ENCODE results near the gene ARFGAP3.
"Not testable (repeated sequence)": the region's sequence is repeated elsewhere in the genome, so short reads cannot be mapped to it uniquely, and the experiment has no call there.

Gene ARFGAP3

GRCh38 chr22:42750421-42750820 is 106.7 kb downstream of the ARFGAP3 start:
- H3K27ac ChIP-seq; DNase-seq (ENCODE audit: low read depth, low spot score): not testable (repeated sequence)

- H3K27ac ChIP-seq = peak overlapping the region; percentile 63
- DNase-seq (ENCODE audit: low read depth, low spot score) = no peak
These were observed 109.2 kb downstream of the ARFGAP3 start for GRCh38 chr22:42747701-42748513.

Data from epithelial cell of prostate (primary cell).